NCI-H748 (cell line): ENCODE results near the gene ZNF277.
"Not testable (repeated sequence)": the region's sequence is repeated elsewhere in the genome, so short reads cannot be mapped to it uniquely, and the experiment has no call there.

Source experiments
- DNase-seq: peaks from one replicate; lab custom pipeline; 2025; ENCODE audit not compliant: unreplicated experiment; lab: John Stamatoyannopoulos, UW

ZNF277 gene

DNA sequence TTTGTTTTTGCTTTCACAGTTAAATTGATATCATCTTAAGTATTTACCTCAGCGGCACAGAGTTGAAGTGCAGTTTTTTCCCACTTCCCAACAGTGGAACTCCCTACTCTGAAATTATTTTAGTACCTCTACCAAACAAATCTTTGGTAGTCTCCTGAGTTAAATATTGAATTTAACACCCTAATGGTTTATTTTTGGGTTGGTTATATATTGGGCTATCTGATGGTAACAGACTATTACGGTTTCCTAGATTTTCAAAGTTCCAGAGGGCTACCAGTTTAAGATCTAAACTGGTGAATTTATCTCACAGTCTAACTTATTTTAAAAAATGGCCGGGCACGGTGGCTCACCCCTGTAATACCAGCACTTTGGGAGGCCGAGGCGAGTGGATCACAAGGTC, 1.3 kb downstream of the ZNF277 start:
- DNase-seq: no peak

DNA sequence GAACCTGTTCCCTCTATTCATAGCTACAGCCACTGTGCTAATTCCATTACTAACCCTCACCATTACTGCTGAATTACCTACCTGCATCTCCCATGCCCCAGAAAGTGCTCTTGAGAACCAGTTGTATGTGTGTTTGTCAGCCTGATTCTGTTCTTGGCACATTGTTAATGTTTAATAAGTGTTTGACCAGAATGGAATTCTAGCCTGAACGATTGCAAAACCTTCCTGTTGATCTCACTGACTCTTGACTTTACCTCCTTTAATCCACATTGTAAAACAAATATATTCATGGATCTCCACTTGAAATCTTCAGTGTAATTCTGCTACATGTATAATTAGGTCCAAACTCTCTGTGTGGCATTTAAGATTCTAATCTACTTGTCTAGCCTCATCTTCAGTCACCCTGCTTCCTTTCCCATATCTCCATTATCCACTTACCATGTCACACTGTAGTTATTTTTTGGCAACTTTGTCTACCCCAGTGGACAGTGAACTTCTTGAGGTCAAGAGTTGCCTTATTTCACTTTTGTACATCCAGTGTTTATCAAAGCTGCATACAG, 4.9 kb downstream of the ZNF277 start:
- DNase-seq: no peak

DNA sequence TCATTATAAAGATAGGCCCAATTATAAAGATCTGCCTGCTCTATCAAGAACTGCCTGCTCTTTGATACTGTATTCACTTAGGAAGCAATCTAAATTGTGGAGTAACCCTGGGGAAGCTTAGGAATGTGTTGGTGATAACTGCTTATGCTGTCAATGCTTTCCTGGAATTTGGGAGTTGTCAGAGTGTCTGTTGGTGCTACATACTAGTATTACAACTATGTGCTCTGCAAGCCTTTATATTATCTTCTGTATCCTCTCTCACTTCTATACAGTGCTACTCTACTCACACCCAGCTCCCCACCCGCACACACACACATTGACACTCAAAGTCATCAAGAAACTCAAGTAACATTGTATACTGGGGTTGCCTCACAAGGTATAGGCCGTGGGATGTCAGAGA, 6.1 kb downstream of the ZNF277 start:
- DNase-seq: no peak

DNA sequence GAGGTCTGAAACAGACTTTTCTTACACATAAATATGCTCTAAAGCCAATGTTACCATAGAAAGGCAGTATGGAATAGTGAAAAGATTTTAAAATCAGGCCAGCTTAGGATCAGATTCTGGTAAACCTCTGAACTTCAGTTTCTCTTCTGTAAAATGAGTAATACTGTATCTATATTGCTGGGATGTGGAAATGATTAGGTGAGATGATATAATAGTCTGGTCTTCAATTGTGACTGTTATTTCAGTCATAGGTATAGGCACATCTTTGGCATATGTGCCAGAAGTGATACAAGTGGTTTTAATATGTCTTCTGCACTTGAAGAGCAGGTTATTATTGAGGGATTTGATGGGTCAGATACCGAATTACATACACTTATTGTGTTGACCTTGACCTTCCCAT, 7.2 kb downstream of the ZNF277 start:
- DNase-seq: peak; percentile 28

DNA sequence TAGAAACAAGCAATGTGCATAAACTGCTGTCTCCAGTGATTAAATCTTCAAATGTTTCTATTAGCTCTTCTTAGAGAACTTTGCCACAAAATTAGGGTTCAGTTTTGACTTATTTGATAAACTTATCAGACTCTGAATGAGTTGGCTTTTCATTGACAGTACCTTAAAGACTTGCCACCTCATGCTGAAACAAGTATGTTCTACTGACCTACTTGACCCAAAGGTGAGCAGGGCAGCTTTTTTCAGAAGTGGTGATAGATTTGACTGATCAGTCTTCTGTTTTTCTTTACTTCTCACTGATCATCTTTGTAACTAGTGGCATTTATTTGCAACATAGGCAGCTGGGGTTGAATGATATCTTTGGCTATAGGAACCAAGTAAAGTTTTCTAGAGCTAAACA, 7.8 kb downstream of the ZNF277 start:
- DNase-seq: no peak

DNA sequence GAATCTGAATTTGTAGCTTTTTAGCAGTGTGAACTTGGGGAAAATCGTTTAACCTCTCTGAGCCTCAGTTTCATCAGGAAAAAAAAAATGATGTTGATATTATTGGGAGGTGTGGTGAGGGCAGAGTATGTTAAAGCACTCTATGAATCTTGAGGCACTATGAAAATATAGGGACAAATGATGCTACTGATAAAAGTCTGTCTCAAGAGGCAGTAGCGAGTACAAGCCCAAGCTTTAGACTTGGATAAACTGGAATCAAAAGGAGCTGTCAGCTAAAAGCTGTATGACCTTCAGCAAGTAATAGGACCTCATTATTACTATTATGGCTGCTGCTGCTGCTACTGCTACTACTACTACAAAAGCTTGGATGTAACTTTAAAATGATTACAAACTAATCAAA, 8.4 kb downstream of the ZNF277 start:
- DNase-seq: no peak

DNA sequence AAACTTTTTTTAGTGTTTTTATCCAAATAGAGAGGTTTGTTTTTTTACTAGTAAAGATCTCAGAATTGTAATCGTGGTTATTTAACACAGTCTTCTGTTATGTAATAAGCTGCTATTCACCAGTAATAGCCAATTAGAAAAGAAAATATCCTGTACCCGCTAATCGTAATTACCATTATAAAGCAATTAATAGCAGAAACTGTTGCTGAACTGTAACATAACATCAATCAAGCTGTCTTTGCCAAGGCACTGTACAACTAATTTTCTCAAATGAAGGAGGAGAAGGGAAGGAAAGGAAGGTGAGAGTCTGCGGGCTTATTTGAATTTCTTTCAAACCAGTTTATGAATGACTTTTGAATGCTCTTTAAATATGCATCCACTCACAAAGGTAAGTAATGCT, 9.3 kb downstream of the ZNF277 start:
- no peak for DNase-seq

DNA sequence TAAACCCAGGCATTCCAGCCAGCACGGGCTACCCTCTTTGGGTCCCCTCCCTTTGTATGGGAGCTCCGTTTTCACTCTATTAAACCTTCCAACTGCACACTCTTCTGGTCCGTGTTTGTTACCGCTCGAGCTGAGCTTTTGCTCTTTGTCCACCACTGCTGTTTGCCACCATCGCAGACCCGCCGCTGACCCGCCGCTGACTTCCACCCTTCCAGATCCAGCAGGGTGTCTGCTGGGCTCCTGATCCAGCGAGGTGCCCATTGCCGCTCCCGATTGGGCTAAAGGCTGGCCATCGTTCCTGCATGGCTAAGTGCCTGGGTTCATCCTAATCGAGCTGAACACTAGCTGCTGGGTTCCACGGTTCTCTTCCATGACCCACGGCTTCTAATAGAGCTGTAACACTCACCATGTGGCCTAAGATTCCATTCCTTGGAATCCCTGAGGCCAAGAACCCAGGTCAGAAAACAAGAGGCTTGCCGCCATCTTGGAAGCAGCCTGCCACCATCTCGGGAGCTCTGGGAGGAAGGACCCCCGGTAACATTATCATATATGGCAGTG, 14.5 kb downstream of the ZNF277 start:
- DNase-seq: no peak

DNA sequence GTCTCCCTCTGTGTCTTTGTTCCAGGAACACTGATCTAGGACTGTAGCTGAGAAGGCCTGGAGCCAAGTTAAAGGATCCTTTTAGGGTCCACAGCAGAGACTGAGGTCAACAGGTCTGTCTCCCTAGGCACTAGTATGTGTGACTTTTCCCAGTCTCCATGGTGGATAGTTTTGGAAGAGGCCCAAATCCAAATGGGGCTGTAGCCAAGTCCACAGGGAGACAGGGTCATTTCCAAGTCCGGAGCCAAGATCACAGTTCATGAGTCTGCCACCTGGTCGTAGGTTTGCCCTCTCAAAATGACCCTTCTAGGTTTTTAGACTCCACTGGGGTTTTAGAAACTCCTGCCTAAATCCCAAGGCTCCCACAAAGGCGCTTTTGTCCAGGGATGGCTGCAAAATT, 16.8 kb downstream of the ZNF277 start:
- no peak for DNase-seq

DNA sequence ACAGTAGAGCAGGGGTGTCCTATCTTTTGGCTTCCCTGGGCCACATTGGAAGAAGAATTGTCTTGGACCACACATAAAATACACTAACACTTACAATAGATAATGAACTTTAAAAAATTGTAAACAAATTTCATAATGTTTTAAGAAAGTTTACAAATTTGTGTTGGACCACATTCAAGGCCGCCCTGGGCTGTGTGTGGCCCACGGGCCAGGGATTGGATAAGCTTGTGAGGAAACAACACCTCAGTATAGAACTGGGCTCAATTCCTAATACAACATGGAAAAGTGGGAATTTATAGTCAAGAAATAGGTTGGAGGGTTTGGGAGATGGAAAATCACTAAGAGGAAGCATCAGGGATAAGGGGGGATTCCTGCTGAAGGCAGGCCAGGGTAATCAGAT, 17.7 kb downstream of the ZNF277 start:
- no peak for DNase-seq

DNA sequence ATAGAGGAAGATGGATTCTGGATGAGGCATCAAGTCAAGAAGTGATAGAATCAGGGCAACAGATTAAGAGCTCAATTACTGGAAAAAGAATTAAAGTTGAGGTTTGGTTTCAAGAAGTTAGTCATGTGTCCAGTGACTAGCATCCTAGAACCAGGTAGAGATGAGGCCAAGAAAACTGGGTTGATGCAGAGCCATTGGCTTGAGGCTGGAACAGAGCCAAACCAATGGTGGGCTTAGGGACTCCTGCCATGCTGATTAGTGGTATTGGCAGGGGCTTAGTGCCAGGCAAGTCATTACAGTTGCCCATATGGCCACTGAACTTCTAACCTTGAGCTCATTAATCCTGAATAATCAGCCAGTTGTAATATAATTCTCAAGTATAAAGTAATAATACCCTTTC, 18.5 kb downstream of the ZNF277 start:
- no peak for DNase-seq

DNA sequence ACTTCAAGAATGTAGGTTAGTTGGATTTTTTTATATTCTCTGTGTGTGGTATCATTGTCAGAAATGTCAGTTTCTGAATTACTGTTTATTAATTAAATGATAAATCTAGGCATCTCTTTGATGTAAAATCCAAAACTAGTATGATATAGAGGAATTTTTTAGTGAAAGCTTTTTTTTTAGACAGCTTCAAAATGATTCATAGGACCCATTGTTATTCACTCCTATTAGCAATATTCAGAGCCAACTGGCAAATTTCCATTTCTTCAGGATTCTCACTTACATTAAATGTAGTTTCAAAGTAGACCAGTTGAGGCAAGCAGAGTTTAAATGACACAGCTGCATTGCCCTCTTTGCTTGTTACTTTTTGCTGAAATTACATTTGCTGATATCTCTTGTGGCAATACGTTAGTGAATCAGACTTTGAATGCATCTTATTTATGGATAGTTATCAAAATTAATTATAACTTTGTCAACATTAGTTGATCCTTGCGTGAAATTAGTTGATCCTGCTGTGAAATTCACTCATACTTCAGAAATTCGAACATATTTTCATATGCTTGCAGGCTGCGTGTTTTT, 20.3 kb downstream of the ZNF277 start:
- no peak for DNase-seq

DNA sequence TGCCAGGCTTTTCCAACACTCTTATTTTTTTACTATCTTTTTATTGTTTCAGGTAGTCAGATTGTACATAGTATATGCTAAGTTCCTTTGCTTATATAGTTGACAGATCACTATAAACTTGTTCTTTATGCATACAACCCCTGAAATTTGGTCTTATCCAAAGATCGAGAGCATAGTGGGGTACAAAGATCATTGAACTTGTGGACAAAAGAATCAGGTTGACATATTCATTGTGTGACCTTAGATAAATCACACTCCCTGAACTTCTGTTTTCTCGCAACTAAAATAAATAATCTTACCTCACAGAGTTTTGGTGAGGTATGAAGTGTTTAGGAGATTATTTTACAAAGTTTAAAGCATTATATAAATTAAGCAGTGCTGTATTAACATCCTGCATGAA, 22.1 kb downstream of the ZNF277 start:
- no peak for DNase-seq

DNA sequence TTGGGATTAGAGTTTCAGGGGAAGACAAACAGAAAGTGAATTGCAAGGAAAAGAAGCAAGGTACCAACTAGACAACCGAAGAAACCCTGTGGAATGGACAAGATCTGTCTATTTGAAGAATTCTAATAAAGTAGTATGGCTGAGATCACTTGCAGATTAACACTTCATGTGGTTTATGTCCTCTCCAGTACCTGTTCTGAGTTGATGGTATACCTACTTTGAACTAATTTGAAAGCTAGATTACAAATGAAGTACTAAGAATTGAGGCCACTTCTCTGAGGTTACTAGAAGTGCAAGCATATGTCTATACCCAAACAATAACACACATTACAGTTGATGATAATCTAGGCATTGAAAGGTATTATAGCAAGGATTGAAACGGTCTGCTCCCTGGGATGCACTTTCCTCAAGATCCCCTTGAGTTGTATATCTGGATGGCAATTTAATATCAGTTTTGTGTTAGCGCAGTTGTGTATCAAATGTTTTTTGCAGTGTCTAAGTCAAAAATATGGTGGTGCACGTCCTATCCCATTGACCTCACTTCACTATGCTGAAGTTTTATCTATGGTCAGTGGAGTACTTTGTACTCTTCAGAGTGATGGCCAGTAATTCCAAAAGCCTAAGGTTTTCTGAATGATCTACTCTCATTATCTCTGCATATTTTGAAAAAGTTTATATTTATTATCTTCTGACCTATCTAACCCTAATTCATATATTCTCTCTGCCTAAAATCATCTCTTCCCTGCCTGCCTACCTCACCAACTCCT, 25.9 kb downstream of the ZNF277 start:
- no peak for DNase-seq

DNA sequence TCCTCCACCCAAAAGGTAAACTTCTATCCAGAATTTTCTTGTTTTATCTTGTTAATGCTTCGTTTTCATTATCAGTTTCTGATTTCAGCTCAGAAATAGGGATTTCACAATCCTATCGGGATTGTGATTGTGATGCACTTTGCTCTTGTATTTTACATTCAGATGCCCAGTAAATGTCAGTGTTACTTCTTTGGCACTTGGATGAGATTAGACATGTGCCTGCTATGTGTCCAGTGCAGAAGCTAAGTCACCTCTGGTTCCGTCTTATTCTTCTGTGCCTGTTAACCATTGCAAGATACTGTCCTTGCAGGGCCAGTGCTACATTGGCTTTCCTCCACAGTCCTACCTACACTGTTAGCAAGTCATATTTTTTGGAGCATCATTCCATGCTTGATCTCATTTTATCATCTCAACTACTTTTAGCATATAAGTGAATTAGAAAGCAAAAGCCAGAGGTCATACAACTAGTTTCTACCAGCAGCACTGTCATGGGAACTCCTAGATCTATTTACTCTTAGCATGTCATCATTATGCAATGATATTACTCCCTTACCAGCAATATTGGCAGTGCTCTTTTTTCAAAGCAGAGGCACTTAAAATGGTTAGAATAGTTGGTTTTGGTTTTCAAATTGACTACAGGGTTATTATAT, 26.7 kb downstream of the ZNF277 start:
- no peak for DNase-seq

DNA sequence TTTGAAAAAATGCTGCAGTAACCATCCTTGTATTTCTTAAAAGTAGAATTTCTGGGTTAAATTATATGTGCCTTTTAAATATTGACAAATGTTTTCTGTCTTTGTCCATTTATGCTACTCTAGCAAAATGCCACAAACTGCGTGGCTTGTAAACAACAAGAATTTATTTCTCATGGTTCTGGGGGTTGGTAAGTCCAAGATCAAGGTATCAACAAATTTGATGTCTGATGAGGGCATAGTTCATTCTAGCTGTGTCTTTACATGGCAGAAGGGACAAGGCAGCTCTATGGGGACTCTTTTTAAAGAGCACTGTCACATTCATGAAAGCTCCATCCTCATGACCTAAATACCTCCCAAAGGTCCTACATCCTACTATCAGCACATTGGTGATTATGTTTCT, 27.7 kb downstream of the ZNF277 start:
- DNase-seq: no peak

DNA sequence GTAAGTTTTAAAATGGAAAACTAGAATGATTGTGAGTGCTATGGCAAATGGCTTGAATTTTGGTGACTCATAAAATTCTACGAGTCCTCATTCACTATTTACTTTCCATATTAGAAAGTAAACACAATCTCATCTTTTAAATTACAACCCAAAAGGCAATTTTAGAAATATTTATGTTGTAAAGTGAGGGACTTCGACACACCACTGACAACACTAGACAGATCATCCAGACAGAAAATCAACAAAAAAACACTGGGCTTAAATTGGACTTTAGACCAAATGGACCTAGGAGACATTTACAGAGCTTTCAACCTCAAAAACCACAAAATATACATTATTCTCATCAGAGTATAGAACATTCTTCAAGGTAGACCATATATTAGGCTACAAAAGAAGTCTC, 30.1 kb downstream of the ZNF277 start:
- no peak for DNase-seq

DNA sequence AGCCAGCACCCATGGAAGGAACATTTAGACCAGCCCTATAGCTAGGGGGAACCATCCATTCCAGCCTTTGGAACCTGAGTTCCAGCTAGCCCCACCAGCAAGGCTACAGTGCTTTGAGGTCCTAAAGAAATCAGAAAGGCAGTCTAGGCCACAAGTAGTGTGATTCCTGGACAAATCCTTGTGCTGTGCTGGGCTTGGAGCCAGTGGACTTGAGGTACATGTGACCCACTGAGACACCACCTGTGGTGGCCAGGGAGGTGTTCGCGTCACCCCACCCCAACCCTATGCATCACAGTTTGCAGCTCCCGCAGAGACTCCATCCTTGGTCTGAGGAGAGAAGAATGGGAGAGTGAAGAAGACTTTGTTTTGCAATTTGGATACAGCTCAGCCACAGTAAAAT, 31.8 kb downstream of the ZNF277 start:
- DNase-seq: no peak

DNA sequence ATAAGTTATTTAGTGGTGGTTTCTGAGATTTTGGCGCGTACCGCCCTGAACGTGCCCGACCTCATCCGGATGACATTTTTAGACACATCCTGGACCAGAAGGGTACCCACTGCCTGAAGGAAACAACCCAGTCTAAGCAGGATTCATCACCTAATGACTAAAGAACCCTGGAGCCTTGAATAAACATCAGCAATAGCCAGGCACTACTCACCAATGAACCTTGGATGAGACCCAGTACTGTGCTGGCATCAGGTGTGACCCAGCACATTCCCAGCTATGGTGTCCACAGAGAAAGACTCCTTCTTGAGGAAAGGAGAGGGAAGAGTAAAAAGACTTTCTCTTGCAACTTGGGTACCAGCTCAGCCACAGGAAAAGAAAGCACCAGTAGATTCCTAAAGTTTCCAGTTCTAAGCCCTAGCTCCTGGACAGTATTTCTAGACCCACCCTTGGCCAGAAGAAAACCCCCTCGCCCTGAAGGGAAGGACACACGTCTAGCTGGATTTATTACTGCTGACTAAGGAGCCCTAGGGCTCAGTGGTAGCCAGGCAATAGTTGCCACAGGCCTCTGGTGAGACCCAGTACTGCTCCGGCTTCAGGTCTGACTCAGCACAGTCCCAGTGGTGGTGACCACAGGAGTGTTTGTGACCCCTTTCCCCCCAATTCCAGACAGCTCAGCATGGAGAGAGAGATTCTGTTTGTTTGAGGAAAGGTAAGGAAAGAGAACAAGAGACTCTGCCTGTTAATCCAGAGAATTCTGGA, 32.5 kb downstream of the ZNF277 start:
- no peak for DNase-seq

DNA sequence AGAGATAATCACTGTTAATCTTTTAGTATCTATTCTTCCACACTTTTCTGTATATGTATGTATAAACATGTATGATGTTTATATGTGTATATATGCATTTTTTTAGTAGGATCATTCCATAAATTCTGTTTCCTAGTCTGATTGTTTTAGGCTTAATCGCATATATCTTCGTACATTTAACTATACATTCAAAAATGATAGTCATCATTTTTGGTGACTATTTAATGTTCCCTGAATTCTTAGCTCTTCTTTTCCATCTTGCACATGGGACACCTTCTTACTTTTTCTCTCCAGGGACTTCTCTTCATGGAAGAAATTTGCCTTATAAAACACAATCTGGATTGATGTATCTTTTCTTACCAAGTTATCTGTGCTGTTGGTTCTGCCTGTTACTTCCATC, 42.1 kb downstream of the ZNF277 start:
- DNase-seq: no peak

DNA sequence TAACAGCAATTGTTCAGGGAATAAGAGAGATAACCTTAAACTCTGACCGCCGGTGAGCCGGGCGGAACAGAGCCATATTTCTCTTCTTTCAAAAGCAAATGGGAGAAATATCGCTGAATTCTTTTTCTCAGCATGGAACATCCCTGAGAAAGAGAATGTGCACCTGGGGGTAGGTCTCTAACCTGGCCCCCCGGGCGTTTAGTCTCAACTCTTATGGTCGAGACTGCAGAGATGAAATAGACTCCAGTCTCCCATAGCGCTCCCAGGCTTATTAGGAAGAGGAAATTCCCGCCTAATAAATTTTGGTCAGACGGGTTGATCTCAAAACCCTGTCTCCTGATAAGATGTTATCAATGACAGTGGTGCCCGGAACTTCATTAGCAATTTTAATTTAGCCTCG, 43.5 kb downstream of the ZNF277 start:
- DNase-seq: not testable (repeated sequence)
